GM12878 (cell line): ENCODE results near the gene ZBTB7B. TPM values are rescaled to one million over a fixed set of nuclear protein-coding genes. Genes with fewer than 3 reads are reported as not detected.

Experiments
- ATAC-seq: fragments of 200-7000 bp; cut with Tn5 transposase; 3 replicates; pipeline ENCODE4 v1.9.1; 2020; ENCODE audit warnings: mild to moderate bottlenecking, moderate library complexity
- BruUV-seq: library from RNA; stranded (reverse); fragments of 400-500 nt; replicated peaks from 2 replicates; lab custom pipeline; 2021; lab: Mats Ljungman, UMichigan
- CTCF ChIA-PET: fragments of 300-600 bp; sonication (Branson Sonifier 250); formaldehyde crosslinking; extraction: SDS; loops from one replicate; lab custom pipeline; 2021; ENCODE audit warnings: inconsistent platforms; lab: Yijun Ruan, JAX
- POLR2A ChIA-PET: fragments of 350-600 bp; formaldehyde crosslinking; extraction: SDS; loops from one replicate; lab custom pipeline; 2021; ENCODE audit warnings: inconsistent platforms; lab: Charles Lee
- RAD21 ChIA-PET: fragments of 300-600 bp; sonication (Branson Sonifier 250); formaldehyde crosslinking; loops from one replicate; lab custom pipeline; 2023; ENCODE audit warnings: antibody characterized with exemption; ENCODE audit not compliant: unreplicated experiment; lab: Charles Lee
- SMC1A ChIA-PET: fragments of 300-600 bp; sonication (Branson Sonifier 250); formaldehyde crosslinking; loops from one replicate; lab custom pipeline; 2023; ENCODE audit not compliant: unreplicated experiment, uncharacterized antibody; lab: Charles Lee
- DNase-seq: peaks from one replicate; pipeline ENCODE4 v3.0.0-alpha.2; 2011; ENCODE audit warnings: low read depth, low spot score
- FAIRE-seq: peaks from 3 replicates; lab custom pipeline; 2011; peaks lifted over from hg19 to GRCh38; lab: Jason Lieb, UNC
- H2AFZ ChIP-seq: 2 replicates; pipeline ENCODE4 v1.6.0; 2011; ENCODE audit warnings: low read depth, low read length, control low read depth; ENCODE audit not compliant: control insufficient read depth
- H3K27ac ChIP-seq: 2 replicates; pipeline ENCODE4 v1.5.1; 2011; ENCODE audit warnings: control low read depth; ENCODE audit not compliant: control insufficient read depth, insufficient read depth
- H3K27me3 ChIP-seq, 2 experiments: replicated peaks in 1 of 2; 2 replicates each; pipeline versions ENCODE4 v1.6.0 to v1.6.1; 2011; ENCODE audit warnings: low read length in 1 of 2; ENCODE audit not compliant: control insufficient read depth in 2 of 2, insufficient read depth in 2 of 2
- H3K36me3 ChIP-seq, 2 experiments: 2 replicates each; pipeline ENCODE4 v1.5.1; 2011; ENCODE audit warnings: low read length in 1 of 2; ENCODE audit not compliant: control insufficient read depth in 2 of 2, insufficient read depth in 2 of 2
- H3K4me1 ChIP-seq: 2 replicates; pipeline ENCODE4 v1.6.1; 2011; ENCODE audit warnings: mild to moderate bottlenecking, low read length, moderate library complexity, mixed read lengths; ENCODE audit not compliant: control insufficient read depth, insufficient read depth
- H3K4me2 ChIP-seq: 2 replicates; pipeline ENCODE4 v1.6.0; 2011; ENCODE audit warnings: control low read depth; ENCODE audit not compliant: control insufficient read depth, insufficient read depth
- H3K4me3 ChIP-seq: fragments of 200-600 bp; sonication (generic); 2 replicates; pipeline ENCODE4 v1.5.1; 2016
- H3K79me2 ChIP-seq: 2 replicates; pipeline ENCODE4 v1.6.0; 2011; ENCODE audit warnings: low read length; ENCODE audit not compliant: control insufficient read depth, insufficient read depth
- H3K9ac ChIP-seq: 2 replicates; pipeline ENCODE4 v1.8.0; 2011; ENCODE audit warnings: low read length, control low read depth, mixed read lengths; ENCODE audit not compliant: control insufficient read depth, insufficient read depth
- H3K9me3 ChIP-seq: replicated peaks from 3 replicates; pipeline ENCODE4 v1.5.1; 2011; ENCODE audit warnings: mild to moderate bottlenecking, low read length; ENCODE audit not compliant: control insufficient read depth, insufficient read depth
- H4K20me1 ChIP-seq: 2 replicates; pipeline ENCODE4 v1.6.0; 2011; ENCODE audit not compliant: control insufficient read depth, insufficient read depth
- CHD4 ChIP-seq: fragments of 200-600 bp; sonication (generic); IDR thresholded peaks from 2 replicates; pipeline ENCODE4 v1.6.1; 2016; ENCODE audit warnings: mild to moderate bottlenecking
- NFXL1 ChIP-seq: fragments of 450-650 bp; IDR thresholded peaks from 2 replicates; pipeline ENCODE4 v1.6.1; 2017; ENCODE audit warnings: antibody characterized with exemption, mild to moderate bottlenecking, borderline replicate concordance
- NR2C2 ChIP-seq: IDR thresholded peaks from 2 replicates; pipeline ENCODE4 v1.6.1; 2011; ENCODE audit warnings: borderline replicate concordance, low read depth; ENCODE audit not compliant: control insufficient read depth, insufficient read length
- SMC3 ChIP-seq: IDR thresholded peaks from 2 replicates; pipeline ENCODE4 v1.6.1; 2011; ENCODE audit warnings: low read length, improper control_type of control experiment, borderline replicate concordance
- STAT3 ChIP-seq: IDR thresholded peaks from 2 replicates; pipeline ENCODE4 v1.6.1; 2011; ENCODE audit warnings: low read depth, low read length, improper control_type of control experiment
- ZNF384 ChIP-seq: IDR thresholded peaks from 2 replicates; pipeline ENCODE4 v1.6.1; 2012; ENCODE audit warnings: low read depth, mild to moderate bottlenecking, low read length, improper control_type of control experiment, borderline replicate concordance
- WGBS: methylation state at CpG from one replicate; pipeline ENCODE4 v1.1.6; 2016; ENCODE audit warnings: low lambda C conversion rate; ENCODE audit not compliant: insufficient replicate concordance, insufficient coverage; ENCODE audit errors: missing lambda C conversion rate; 5-methylcytosine and 5-hydroxymethylcytosine counted together
- in situ Hi-C: fragments of 300-500 bp; cut with MboI; formaldehyde crosslinking; loops from 9 replicates; pipeline ENCODE4 v1.14.3; 2018; ENCODE audit warnings: mixed read lengths
- intact Hi-C: fragments of 100-400 bp; cut with micrococcal nuclease; formaldehyde crosslinking; loops from one replicate; pipeline ENCODE4 v1.14.2; 2022; ENCODE audit not compliant: unreplicated experiment
- polyA plus RNA-seq, 11 experiments: library from polyadenylated mRNA; depleted of rRNA in 4 of 11; unstranded in 6 of 11; stranded (reverse) in 5 of 11; fragments of >200 nt; fragmentation: Nextera tagmentation in 4 of 11; fragmentation: Illumina TruSeq in 1 of 11; extraction: Ambion mirVana in 4 of 11; extraction: Trizol in 1 of 11; gene quantifications; 1 replicate in 1 of 11; 2 replicates in 10 of 11; pipeline versions ENCODE4 v1.2.1 to v1.2.3, GENCODE V29; 2011 to 2016; ENCODE audit warnings: inconsistent platforms in 2 of 11, missing spikeins in 2 of 11, low read depth in 1 of 11
- total RNA-seq, 4 experiments: library from RNA; depleted of rRNA in 3 of 4; stranded (reverse); fragments of >200 nt in 3 of 4; fragmentation: Illumina TruSeq in 1 of 4; extraction: Trizol in 1 of 4; gene quantifications; 2 replicates each; pipeline versions ENCODE4 v1.2.1 to v1.2.3, GENCODE V29; 2013 to 2021

ZBTB7B gene
- total and polyA plus RNA-seq, 10 of the 15 experiments (the other 5 are each of a cell fraction or from before 2014, with no cell fraction given): 0.11 to 44.9 (median 11.3) TPM

- H3K4me2 ChIP-seq: no peak overlapping the region
- DNase-seq (no peak), FAIRE-seq (no peak), ATAC-seq (no peak)
- POLR2A ChIA-PET: interaction anchor here (0.7 to 0.8 kb wide), 2 partner anchors 14 to 50 kb away, joined by 3 read pairs; no protein-coding TSS in a partner anchor
- SMC1A ChIA-PET: interaction anchor here (1.2 kb wide), 1 partner anchor 9 kb away, joined by 3 read pairs; no protein-coding TSS in a partner anchor
- in situ Hi-C loops (no loop called here), intact Hi-C loops (no loop called here)
- peaks cover 0 to 22% of the 10 kb centered on the region in 2 experiments; a peak in 3 of 4 replicates for H3K36me3 ChIP-seq
- H3K4me1 ChIP-seq: peaks cover 42% of the 10 kb centered on the region
- H4K20me1 ChIP-seq: no peaks in the 10 kb centered on the region
- BruUV-seq: no TSS peak
- TF ChIP-seq NFXL1: no peak
- TF ChIP-seq STAT3: no peak
- TF ChIP-seq SMC3: no peak
- no peak for TF ChIP-seq NR2C2
- TF ChIP-seq ZNF384: no peak
- no peak for TF ChIP-seq CHD4
- 79% methylated on average over 3 of the region's 3 CpGs for WGBS
- no peaks in the 10 kb centered on the region for H3K27me3 ChIP-seq
- RAD21 ChIA-PET: interaction anchor here (1.1 kb wide), 1 partner anchor 14 kb away, joined by 5 read pairs; no protein-coding TSS in a partner anchor
- no peak overlapping the region for H3K27ac ChIP-seq
- CTCF ChIA-PET: interaction anchor here (1.1 to 1.4 kb wide), 3 partner anchors 15 to 49 kb away, joined by 3 to 6 read pairs (median 4); no protein-coding TSS in a partner anchor
- H2AFZ ChIP-seq: no peak overlapping the region
- H3K4me3 ChIP-seq: no peak overlapping the region
- no peak overlapping the region for H3K9ac ChIP-seq
- H3K9me3 ChIP-seq: no peaks in the 10 kb centered on the region
- H3K79me2 ChIP-seq: peaks cover 9% of the 10 kb centered on the region
Observed at GRCh38 chr1:155012776-155013602, 10.4 kb downstream of the ZBTB7B start.
